K562 (cell line): ENCODE measurements around the gene MEX3D. TPM values are rescaled to one million over a fixed set of nuclear protein-coding genes. Genes with fewer than 3 reads are reported as not detected.

ENCODE experiments used
- CHD2 ChIP-seq: IDR thresholded peaks from 2 replicates; pipeline ENCODE4 v1.6.1; 2011; ENCODE audit warnings: low read depth, low read length
- EHMT2 ChIP-seq: fragments of 450-650 bp; IDR thresholded peaks from 2 replicates; pipeline ENCODE4 v1.6.1; 2018; ENCODE audit warnings: antibody characterized with exemption
- EZH2 ChIP-seq: IDR thresholded peaks from 2 replicates; pipeline ENCODE4 v1.6.1; 2012; ENCODE audit warnings: low read depth, mild to moderate bottlenecking, inconsistent platforms, low read length, borderline replicate concordance
- GATAD2A ChIP-seq: fragments of 450-650 bp; IDR thresholded peaks from 2 replicates; pipeline ENCODE4 v1.6.1; 2017
- HDGF ChIP-seq: fragments of 450-650 bp; IDR thresholded peaks from 2 replicates; pipeline ENCODE4 v1.6.1; 2016
- KLF1 ChIP-seq: fragments of 450-650 bp; IDR thresholded peaks from 2 replicates; pipeline ENCODE4 v1.6.1; 2016; ENCODE audit warnings: missing genetic modification characterization, missing compliant biosample characterization
- MEF2A ChIP-seq: IDR thresholded peaks from 2 replicates; pipeline ENCODE4 v1.6.1; 2011; ENCODE audit warnings: low read depth, mild to moderate bottlenecking, low read length, moderate library complexity; ENCODE audit not compliant: control insufficient read depth
- PTBP1 ChIP-seq: fragments of 200-400 bp; formaldehyde crosslinking; IDR thresholded peaks from 2 replicates; pipeline ENCODE4 v1.6.1; 2017; ENCODE audit warnings: low read depth, low read length
- SRSF1 ChIP-seq: fragments of 200-400 bp; formaldehyde crosslinking; IDR thresholded peaks from 2 replicates; pipeline ENCODE4 v1.6.1; 2017; ENCODE audit warnings: mild to moderate bottlenecking, low read depth, low read length, moderate library complexity
- WHSC1 ChIP-seq: IDR thresholded peaks from one replicate; pipeline ENCODE4 v1.6.1; 2012; ENCODE audit warnings: low read length, control low read depth, inconsistent platforms
- ZBTB7A ChIP-seq: IDR thresholded peaks from 2 replicates; pipeline ENCODE4 v1.6.1; 2011; ENCODE audit warnings: low read depth, mild to moderate bottlenecking, low read length, moderate library complexity, borderline replicate concordance; ENCODE audit not compliant: control insufficient read depth
- ZFX ChIP-seq: sonication (generic); formaldehyde crosslinking; IDR thresholded peaks from 2 replicates; pipeline ENCODE4 v1.8.0; 2022; ENCODE audit warnings: mild to moderate bottlenecking, missing genetic modification reagents, moderate library complexity
- ZNF717 ChIP-seq: fragments of 250-450 bp; sonication (Bioruptor Pico); IDR thresholded peaks from 2 replicates; pipeline ENCODE4 v1.5.0; 2021
- polyA plus RNA-seq, 8 experiments: library from polyadenylated mRNA; depleted of rRNA in 4 of 8; stranded (reverse) in 5 of 8; unstranded in 3 of 8; fragments of >200 nt; fragmentation: Nextera tagmentation in 2 of 8; fragmentation: Illumina TruSeq in 1 of 8; extraction: Ambion mirVana in 2 of 8; extraction: Trizol in 1 of 8; gene quantifications; 2 replicates each; pipeline versions ENCODE4 v1.2.1 to v1.2.3, GENCODE V29; 2011 to 2014; ENCODE audit warnings: inconsistent platforms in 1 of 8, missing spikeins in 1 of 8
- total RNA-seq, 7 experiments: library from RNA; depleted of rRNA in 6 of 7; stranded (reverse); fragments of >200 nt in 6 of 7; fragmentation: Illumina TruSeq in 2 of 7; extraction: Trizol in 2 of 7; gene quantifications; 2 replicates each; pipeline versions ENCODE4 v1.2.1 to v1.2.3, GENCODE V29; 2011 to 2021; ENCODE audit warnings: low replicate concordance in 1 of 7
- TF ChIP-seq, protein P1 (sequence below), 2 experiments: fragments of 450-650 bp in 1 of 2; sonication (generic) in 1 of 2; formaldehyde crosslinking in 1 of 2; IDR thresholded peaks; 2 replicates each; pipeline versions ENCODE4 v1.7.1 to v1.9.0; 2016 to 2022; ENCODE audit warnings: inconsistent platforms in 1 of 2, mild to moderate bottlenecking in 1 of 2, missing genetic modification reagents in 1 of 2
- TF ChIP-seq, protein P2 (sequence below): fragments of 250-450 bp; sonication (Bioruptor Pico); IDR thresholded peaks from 2 replicates; pipeline ENCODE4 v1.4.0; 2020; ENCODE audit warnings: mild to moderate bottlenecking, moderate library complexity

Gene MEX3D
- total and polyA plus RNA-seq, 9 of the 15 experiments (the other 6 are each of a cell fraction or from before 2014, with no cell fraction given), result 1.7 to 39.3 (median 5.7) TPM

DNA sequence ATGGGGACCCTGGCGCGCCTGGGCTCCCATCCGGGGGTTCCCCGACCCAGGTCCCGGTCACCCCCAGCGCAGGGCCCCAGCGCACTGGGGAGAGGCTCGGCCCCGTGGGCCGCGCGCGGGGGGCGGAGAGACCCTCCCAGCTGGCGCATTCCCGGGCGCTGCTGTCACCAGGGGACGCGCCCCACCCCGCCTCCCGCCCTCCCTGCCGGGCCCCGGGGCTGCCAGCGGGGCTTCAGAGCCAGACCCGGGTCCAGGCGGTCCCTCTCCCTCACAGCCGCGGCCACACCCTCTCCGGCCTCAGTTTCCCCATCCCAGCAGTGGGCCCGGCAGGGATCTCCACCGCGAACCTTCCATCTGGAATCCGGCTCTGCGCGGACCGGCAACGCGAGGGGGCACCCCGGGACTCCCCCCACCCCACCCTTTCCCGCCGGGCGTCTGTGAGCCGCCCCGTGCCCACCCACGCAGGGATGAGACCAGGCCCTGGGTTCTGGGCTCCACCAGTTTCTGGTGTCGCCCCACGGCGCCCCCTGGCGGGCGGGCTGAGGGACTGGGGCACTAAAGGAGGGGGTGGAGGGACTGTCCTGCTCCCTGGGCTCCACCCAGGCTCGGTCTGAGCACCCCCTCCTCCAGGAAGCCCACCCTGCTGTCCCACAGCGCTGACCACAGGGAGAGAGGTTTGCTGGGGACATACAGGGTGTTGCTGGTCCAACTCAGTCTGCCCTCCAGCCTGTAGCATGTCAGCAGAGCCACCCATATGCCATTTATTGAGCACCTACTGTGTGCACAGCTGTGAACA lies 54.4 kb downstream of the MEX3D start (continued):
- TF ChIP-seq, protein P1, sequence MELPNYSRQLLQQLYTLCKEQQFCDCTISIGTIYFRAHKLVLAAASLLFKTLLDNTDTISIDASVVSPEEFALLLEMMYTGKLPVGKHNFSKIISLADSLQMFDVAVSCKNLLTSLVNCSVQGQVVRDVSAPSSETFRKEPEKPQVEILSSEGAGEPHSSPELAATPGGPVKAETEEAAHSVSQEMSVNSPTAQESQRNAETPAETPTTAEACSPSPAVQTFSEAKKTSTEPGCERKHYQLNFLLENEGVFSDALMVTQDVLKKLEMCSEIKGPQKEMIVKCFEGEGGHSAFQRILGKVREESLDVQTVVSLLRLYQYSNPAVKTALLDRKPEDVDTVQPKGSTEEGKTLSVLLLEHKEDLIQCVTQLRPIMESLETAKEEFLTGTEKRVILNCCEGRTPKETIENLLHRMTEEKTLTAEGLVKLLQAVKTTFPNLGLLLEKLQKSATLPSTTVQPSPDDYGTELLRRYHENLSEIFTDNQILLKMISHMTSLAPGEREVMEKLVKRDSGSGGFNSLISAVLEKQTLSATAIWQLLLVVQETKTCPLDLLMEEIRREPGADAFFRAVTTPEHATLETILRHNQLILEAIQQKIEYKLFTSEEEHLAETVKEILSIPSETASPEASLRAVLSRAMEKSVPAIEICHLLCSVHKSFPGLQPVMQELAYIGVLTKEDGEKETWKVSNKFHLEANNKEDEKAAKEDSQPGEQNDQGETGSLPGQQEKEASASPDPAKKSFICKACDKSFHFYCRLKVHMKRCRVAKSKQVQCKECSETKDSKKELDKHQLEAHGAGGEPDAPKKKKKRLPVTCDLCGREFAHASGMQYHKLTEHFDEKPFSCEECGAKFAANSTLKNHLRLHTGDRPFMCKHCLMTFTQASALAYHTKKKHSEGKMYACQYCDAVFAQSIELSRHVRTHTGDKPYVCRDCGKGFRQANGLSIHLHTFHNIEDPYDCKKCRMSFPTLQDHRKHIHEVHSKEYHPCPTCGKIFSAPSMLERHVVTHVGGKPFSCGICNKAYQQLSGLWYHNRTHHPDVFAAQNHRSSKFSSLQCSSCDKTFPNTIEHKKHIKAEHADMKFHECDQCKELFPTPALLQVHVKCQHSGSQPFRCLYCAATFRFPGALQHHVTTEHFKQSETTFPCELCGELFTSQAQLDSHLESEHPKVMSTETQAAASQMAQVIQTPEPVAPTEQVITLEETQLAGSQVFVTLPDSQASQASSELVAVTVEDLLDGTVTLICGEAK (IDR thresholded peaks at IDR 0.05), result no peak
- TF ChIP-seq, protein P1 (CRISPR knock-in tag; IDR thresholded peaks at IDR 0.05), result no peak
- peak; percentile 86 for TF ChIP-seq ZBTB7A
- TF ChIP-seq, protein P2, sequence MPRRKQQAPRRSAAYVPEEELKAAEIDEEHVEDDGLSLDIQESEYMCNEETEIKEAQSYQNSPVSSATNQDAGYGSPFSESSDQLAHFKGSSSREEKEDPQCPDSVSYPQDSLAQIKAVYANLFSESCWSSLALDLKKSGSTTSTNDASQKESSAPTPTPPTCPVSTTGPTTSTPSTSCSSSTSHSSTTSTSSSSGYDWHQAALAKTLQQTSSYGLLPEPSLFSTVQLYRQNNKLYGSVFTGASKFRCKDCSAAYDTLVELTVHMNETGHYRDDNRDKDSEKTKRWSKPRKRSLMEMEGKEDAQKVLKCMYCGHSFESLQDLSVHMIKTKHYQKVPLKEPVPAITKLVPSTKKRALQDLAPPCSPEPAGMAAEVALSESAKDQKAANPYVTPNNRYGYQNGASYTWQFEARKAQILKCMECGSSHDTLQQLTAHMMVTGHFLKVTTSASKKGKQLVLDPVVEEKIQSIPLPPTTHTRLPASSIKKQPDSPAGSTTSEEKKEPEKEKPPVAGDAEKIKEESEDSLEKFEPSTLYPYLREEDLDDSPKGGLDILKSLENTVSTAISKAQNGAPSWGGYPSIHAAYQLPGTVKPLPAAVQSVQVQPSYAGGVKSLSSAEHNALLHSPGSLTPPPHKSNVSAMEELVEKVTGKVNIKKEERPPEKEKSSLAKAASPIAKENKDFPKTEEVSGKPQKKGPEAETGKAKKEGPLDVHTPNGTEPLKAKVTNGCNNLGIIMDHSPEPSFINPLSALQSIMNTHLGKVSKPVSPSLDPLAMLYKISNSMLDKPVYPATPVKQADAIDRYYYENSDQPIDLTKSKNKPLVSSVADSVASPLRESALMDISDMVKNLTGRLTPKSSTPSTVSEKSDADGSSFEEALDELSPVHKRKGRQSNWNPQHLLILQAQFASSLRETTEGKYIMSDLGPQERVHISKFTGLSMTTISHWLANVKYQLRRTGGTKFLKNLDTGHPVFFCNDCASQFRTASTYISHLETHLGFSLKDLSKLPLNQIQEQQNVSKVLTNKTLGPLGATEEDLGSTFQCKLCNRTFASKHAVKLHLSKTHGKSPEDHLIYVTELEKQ (CRISPR knock-in tag), result no peak
- no peak for TF ChIP-seq HDGF
- no peak for TF ChIP-seq EZH2
- TF ChIP-seq PTBP1, result peak; percentile 74; the same call in 1 of the 2 replicates
- TF ChIP-seq GATAD2A, result no peak
- TF ChIP-seq ZFX (CRISPR knock-in tag), result peak; percentile 32; the same call in 1 of the 2 replicates
- TF ChIP-seq KLF1 (tag), result no peak
- no peak for TF ChIP-seq WHSC1
- TF ChIP-seq CHD2, result no peak
- no peak for TF ChIP-seq MEF2A
- TF ChIP-seq EHMT2, result no peak
- no peak for TF ChIP-seq ZNF717
- TF ChIP-seq SRSF1, result no peak
